ENCODE data around the gene IL21R. TPM values are rescaled to one million over a fixed set of nuclear protein-coding genes. Genes with fewer than 3 reads are reported as not detected.

Gene IL21R
- total RNA-seq, 1 donor from 2014 or later: under 0.01 TPM

DNA sequence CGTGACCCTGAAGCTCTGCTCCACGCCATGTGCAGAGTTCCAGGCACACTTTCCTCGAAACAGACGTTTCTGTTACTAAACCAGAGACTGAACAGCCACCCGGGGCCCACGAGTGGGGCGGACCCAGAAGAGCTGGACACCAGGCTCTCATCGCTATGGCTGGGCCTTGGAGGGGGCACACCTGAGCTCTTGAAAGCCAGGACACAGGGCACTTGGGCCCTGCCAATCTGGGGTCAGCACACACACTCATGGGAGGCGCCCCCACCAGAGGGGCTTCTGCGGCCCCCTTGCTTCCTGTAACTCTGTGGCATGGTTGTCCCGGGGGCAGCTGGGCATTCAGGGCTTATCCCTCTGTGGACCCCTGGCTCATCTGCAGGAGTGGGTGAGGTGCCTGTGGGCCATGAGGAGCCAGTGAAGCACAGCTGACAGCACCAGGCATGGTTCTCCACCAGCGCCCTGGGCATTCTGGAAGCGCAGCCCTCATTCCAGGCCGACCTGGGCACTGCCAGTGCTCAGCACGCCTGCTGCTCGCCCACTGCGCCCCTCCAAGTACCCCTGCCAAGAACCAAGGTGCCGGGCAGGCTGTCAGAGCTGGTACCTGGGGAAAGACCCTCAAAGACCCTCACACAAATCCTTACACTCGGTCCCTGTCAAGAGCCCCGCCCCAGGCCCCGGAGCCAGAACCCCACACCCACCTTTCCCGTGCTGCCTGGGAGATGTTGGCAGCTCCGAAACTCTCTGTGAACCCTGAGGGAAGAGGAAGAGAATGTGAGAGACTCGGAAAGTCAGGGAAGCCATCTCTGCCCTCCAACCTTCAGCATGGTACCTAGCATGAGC, 61.1 kb downstream of the IL21R start:
- DNase-seq (ENCODE audit: low read depth): no peak

DNA sequence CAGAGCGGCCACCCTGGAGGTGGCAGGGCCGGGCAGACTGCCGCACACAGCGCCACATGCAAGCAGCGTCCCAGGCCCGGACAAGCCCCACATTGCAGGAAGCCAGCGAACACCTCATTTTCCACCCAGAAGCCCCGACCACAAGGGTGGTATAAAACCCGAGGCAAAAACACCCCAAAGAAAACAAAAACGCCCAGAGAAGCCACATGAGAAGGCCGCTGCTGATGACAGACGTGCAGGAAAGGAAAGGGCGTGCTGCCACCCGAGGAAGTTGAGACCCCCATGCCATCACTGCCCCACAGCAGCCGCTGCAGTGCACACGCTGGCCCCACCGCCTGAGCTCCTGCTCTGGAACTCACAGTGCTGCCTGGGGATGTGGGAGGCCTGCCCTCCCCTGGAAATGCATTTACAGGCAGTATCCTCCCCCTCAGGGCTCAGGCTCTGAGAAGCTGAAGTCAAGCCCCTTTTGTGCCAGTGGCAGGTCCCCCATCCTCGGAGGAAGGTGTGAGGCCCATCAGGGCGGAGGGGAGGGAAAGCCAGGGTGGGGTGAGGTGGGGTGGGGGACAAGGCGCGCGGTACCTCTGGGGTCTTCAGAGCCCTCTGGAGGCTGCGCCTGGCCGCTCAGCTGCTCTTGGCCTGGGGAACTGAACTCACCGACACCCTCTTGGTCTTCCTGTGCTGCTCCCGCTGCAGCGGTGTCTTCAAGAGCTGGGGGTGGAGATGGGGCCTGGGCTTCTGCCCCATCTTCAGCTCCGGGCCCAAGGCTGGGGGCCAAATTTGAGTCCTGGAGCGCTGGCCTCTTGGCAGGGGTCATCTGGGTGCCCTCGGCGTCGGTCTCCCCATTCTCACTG, 62.0 kb downstream of the IL21R start:
- DNase-seq (ENCODE audit: low read depth): no peak

DNA sequence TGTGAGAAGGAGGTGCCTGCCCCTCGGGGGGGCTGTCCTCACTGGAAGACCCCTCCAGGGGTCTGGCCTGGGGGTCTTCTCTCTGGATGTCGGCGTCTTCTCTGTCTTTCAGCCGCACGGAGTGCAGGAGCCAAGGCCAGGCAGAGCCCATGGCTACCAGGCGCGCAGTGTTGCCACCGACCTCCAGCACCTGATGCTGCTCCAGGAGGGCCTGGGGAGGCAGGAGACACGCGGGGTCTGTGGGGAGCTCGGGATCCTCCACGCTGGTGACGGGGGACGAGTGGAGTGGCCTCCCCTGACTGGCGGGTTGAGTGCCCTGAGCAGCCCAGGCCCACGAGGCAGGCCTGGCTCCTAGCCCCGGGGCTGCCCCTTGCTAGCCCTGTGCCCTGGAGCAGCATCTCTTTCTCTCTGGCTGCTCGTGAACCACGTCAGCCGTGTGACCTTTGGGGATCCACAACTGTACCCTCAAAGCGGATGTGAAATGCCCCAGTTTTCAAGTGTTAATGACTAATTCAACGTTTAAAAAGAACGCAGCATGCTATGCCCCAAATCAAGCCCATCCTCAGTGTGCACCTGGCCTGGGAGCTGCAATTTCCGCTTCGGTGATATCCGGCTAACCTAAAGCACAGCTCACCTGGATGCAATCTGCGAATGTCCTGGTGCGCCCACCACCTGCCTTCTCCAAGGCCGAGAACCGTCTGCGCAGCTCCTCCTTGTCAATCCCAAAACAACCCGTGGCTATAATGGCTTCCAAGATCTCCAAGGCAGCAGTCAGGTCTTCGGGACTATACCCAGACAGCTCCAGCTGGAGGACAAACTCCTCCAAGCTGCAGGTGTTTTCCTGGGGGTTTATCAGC, 62.9 kb downstream of the IL21R start:
- no peak for DNase-seq (ENCODE audit: low read depth)

DNA sequence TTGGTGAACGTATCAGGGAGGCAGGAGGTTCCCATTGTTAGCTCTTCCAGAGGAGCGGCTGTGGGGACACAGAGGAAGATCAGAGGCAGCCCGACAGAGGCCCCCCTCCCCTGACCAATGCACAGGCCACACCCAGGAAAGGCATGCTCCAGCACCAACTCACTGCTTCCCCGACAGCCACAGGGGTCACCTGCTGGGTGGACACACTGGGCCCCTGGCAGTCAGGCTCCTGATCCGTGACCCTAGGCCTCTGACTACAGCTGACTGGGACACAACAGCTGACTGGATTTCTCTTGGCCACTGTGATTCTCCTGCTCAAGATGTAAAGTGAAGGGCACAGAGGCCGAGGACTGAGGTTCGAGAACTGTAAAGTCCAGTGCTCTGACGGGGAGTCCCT, 63.5 kb downstream of the IL21R start:
- no peak for DNase-seq (ENCODE audit: low read depth)

DNA sequence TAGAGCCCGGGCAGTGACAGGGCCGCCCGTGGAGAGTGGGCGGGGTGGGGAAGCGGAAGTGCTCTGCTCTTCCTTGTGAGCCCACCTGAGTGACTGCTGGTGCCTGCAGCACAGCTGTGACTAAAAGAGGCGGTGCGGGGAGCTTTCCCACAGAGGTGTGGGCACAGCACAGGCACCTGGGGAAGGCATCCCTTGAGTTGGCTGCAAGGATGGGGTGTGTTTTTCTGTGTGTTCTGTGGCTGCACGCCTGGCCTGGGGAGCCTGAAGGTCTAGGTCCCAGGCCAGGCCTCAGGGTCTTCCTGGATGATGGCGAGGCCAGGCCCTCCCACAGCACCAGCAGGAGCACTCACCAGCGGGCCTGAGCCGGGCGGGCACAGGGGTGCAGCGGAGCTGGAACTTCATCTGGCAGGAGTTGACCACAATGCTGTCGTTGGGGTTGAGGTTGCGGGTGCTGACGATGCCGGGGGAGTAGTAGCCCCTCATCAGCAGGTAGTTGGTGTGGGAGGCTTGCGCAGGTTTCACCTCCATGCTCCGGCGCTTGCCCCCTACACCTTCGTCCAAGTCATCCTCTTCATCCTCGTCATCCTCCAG, 67.1 kb downstream of the IL21R start:
- no peak for DNase-seq (ENCODE audit: low read depth)

DNA sequence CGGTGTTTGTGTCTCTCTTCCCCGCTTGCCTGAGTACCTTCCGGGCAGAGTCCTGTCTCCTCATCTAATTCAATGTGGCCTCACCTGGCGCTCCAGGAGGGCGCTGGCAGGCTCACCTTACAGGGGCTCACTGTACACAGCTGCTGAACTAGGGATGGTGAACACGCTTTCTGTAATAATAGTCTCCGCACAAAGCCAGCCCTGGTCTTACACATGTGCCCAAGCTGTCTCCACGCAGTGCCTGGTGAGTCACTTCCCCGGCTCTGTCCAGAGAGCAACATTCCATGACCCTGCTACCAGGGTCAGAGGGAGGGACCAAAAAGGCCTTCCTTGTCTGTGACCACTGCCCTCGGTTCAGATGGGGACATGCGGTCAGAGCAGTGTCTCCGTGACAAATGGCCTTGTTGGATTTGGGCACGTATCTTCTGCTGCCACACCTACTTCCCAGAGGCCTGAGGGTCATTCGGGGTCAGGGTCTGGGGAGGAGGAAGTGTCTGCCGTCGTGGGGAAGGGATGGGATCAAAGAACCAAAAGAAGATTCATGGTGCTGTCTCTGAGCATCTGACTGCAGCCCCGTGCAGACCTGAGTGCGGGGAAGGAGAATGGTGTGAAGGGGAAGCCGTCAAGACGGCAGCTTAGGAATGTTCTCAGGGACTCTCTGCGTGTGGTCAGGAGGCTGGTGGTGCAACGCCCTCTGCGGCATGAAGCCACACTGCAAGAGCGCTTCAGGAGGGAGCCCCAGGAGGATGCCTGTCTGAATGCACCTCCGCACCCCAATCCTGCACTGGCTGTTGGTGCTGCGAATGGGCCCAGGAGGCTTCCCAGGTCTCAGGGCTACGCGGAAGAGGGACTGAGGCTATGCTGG, 68.8 kb downstream of the IL21R start:
- DNase-seq (ENCODE audit: low read depth): peak; percentile 44

DNA sequence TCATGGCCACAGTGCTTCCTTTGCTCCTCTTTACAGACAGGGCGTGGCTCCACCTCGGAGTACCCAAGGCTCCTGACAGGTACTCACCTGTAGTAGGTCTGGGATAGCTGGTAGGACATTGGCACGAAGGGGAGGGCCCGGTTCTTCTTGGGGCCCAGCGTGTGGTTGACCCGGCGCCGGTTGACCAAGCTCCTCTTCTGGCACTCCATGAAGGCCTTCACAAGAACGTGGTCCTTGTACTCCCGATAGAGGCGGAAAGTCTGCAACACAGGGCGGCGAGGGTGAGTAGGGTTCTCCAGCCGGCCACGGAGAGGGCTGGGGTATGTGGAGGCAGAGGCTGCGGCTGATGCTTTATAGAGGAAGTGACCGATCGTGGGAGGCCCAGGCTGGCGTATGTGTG, 69.7 kb downstream of the IL21R start:
- DNase-seq (ENCODE audit: low read depth): no peak

DNA sequence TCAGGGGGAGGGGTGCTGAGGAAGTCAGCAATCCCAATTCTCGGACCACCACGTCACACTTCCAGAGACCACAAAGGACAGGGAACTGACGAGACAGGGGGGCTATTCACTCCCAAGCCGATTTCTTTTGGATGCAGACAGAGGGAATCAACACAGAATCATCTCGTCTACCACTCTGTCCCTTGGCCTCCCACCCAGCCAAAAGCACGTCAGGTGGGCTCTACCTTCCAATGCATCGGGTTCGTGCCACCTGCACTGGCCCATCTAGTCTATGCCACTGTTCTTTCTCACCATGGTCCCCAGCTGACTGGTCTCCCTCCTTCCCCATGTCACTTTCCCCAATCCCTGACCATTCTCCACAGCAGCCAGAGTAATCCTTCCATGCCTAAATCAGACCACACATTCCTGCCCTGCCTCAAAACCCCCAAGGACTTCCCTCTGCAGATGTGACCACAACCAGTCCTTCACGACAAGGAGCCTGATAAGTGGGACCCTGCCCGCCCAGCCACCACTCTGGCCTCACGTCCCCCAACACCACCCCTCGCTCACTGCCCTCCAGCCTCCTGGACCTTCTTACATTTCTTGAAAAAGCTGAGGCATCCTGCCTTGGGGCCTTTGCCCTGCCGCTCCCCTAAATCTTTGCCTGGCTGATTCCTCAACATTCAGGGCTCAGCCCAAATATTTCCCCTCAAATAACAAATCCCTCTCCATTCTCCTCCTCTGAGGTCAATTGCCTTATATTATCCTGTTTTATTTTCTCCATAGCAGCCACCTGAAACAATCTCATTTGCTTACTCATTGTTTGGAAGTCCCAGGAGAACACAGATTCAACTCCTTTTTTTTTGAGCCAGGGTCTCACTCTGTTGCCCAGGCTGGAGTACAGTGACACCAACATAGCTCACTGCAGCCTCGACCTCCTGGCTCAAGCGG, 70.4 kb downstream of the IL21R start:
- DNase-seq (ENCODE audit: low read depth): peak; percentile 22

DNA sequence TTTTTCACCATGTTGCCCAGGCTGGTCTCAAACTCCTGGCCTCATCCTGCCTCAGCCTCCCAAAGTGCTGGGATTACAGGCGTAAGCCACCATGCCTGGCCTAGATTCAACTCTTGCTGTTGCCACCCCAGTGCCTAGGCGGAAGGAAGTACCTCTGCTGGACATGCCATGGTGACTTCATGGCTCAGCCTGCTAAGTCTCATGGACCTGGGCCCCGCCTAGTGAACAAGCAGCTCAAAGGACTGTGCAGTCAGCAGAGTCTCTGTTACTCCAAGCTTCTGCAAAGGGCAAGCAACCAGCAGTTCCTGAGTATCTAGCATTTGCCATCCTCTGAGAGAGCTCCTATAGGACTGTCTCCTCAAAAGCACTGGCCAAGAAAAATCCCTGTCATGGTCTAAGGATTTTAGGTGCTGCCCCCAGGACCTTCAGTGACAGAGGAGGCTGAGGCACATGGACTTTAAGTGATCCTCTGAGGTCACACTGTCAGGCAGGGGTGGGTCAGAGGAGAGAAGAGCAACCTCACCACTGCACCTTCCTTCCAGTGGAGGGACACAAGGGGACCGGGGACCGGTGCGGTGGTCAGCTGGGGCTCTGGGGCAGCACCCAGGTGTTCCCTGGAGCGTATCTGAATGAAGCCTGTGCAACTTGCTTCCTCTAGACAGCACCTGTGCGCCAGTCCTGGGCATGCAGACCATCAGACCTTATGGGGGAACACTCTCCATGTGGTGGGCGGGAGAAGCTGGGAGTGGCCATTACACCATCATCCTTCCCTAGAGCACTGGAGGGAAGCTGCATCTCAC, 71.3 kb downstream of the IL21R start:
- DNase-seq (ENCODE audit: low read depth): no peak

DNA sequence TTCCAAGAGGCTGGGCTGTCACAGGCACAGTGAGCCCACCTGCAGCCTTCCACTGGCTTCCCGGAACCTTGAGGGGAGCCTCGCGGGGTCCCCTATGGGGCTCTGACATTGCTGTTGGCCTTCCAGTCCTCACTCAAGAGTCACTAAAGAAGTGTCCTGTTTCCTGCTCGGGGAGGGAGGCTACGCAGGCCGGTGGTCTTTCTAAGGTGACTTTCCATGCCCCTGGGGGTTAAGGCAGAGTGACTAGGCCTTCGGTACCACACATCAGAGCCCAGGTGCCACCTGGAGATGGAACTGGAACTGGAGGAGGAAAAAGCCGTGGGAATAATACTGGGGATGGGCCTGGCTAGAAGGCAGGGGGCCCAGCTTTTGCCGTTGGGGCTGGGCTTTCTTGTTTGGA, 72.1 kb downstream of the IL21R start:
- no peak for DNase-seq (ENCODE audit: low read depth)

DNA sequence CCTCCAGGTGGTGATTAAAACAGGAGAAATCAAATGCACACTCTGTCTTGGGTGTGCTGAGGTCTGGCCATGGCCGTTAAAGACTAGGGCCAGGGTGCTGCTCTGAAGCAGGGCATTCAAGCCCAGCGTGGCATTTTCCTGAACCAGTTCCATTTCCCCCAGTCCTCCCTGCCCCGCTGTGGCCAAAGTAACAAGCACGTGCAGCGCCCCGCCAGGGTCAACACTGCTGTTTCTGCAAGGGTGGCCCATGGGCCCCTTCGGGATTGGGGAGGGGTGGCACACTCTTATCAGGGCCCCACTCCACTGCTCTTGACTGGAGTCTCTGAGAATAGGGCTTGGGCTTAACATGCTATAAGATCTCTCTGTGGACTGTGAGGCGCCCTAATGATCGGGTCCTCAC, 72.9 kb downstream of the IL21R start:
- DNase-seq (ENCODE audit: low read depth): no peak

DNA sequence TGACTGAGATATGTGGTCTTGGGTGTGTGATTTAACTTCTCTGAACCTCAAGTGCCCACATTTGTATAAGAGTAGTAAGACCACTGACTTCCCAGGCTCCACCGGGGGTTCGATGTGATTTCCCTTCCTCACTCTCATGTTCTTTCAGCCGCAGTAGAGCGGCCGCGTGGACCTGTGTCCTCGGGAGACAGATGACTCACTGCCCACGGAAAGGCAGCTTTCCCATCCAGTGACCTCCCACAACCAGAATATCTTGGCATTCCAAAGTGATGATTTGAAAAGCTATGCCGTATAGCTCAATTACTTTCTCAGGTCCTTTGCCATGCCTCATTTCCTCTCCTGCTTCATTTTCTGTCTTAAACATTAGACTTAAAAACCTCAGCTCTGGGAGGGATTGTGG, 73.6 kb downstream of the IL21R start:
- DNase-seq (ENCODE audit: low read depth): peak; percentile 95

DNA sequence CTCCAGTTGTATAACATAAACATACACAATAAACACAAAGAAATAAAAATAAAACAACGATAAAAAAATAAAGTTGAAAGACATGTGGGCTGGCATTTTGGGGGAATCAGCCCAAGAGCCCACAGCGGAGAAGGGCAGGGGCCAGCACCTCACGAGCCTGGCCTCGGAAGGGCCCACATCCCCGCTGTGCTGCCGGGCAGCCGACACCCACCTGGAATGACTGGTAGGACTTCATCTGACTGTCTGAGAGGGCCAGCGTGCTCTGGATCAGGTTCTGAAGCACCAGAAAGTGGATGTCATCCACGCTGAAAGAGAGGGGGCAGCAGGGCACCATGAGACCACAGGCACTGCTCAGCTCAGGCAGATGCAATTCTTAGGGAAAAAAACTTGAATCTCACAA, 74.3 kb downstream of the IL21R start:
- no peak for DNase-seq (ENCODE audit: low read depth)

DNA sequence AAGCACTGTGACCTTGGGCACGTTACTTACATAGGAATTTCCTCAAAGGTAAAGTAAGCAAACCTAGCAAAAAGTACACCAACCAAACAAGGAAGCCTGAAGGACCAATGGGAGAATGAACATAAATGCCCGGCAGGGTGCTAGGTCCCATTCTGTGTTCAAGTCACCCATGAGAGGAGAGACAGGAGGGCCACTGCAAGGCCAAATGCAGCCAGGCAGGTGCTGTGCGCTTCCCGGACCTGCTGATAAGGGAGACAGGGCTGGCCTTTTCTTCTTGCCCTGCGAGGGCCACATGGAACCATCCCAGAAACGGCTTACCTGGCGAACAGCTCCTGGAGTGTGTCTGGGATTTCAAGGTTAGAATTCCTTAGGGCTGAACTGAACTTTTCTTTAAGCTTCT, 78.8 kb downstream of the IL21R start:
- no peak for DNase-seq (ENCODE audit: low read depth)

DNA sequence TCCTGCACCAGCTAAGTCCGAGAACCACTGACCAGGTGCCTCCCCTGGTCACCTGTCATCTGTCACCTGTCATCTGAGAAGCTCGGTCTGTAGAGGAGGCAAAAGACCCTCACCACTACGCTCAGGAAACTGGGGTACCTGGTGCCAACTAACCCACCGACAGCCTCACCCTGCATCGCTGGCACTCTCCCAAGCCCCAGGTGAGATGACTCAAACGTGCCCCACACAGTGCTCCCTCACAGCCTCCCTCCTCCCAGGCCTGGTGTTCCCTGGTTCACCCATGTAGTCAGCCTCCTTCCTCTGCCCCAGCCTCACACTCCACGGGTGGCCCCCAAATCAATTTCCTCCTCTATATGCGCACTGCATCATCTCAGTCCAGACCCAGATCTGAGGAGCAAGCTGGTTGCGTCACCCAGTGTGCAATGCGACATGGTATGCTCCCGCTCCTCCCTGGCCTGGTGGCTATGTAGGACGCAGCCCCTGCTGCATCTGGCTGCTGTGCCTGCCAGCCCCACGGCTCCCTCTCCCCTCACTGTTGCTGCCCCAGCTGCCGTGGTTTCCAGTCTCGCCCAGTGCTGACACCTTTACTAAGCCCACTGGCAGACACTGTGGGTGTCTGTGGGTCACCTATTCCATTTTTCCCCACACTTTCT, 79.4 kb downstream of the IL21R start:
- DNase-seq (ENCODE audit: low read depth): no peak

DNA sequence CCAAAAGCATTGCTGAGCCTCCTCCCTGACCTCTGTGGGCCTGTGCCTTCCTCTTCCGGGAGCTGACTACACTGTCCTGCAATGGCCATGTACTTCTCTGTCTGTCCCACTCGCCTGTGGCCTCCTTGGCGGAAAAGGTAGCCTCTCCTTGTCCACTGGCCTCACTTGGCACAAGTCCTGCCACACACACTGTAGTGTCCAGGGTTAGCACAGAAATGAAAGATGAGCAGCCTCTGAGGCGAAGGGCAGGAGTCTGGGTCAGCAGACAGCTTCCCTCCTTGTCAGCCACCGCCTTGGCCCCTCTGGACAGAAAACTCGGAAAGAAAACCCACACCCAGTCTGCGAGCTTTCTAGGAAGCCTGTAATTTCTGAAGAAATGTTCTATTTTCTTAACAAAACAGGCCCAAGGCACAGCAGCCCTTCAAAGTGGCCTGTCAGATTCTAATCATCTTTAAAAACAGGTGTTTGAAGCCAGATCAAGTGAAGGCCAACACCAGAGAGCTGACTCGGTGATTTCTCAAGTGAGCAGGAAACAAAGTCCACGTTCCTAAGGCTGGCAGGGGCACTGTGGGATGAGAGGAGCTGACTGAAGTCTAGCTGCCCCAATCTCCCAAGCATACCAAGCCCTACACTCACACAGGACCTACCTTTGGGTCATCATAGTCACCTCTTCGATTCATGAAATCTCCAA, 80.6 kb downstream of the IL21R start:
- no peak for DNase-seq (ENCODE audit: low read depth)

DNA sequence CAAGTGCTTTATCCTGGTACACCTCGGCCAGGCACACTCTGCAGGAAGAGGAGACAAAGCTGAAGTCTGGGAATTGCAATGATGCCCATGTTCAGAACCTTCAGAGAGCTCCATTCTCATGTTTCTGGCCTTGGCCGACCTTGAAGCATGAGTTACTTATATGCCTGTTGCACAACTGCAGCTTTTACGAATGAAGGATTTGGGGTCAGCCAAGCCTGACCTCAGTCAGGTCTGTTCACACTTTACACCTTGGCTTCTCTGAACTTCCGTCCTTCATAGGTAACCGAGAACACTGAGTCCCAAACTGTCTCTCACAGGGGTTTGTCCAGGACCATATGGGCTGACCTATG, 81.1 kb downstream of the IL21R start:
- peak; percentile 51 for DNase-seq (ENCODE audit: low read depth)

DNA sequence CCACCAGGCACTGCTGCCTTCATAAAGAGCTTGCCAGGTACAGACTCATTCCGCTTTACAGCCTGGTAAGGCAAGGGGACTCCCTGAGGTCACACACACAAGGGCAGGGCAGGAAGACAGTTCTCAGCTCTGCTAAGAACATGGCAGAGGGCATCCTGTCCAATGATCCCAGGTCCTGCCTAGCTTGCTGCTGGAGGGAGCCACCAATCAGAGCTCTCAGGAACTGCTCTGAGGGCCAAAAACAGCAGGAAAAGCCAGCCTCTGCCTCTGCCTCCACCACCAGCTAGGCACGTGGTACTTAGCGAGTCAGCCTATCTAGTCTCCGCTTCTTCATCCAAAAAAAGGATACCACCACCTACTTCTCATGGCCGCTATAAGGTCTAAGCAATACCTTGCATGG, 81.7 kb downstream of the IL21R start:
- DNase-seq (ENCODE audit: low read depth): no peak
